ENCODE data around the gene PPFIA2.
"Not testable (repeated sequence)": the region's sequence is repeated elsewhere in the genome, so short reads cannot be mapped to it uniquely, and the experiment has no call there.

Gene PPFIA2

DNA sequence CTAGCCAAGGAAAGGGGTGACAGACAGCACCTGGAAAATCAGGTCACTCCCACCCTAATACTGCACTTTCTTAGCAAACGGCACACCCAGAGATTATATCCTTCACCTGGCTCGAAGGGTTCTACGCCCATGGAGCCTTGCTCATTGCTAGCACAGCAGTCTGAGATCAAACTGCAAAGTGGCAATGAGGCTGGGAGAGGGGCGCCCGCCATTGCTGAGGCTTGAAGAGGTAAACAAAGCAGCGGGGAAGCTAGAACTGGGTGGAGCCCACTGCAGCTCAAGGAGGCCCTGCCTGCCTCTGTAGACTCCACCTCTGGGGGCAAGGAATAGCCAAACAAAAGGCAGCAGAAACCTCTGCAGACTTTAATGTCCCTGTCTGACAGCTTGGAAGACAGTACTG, 99.8 kb downstream of the PPFIA2 start:
- DNase-seq, result not testable (repeated sequence)

DNA sequence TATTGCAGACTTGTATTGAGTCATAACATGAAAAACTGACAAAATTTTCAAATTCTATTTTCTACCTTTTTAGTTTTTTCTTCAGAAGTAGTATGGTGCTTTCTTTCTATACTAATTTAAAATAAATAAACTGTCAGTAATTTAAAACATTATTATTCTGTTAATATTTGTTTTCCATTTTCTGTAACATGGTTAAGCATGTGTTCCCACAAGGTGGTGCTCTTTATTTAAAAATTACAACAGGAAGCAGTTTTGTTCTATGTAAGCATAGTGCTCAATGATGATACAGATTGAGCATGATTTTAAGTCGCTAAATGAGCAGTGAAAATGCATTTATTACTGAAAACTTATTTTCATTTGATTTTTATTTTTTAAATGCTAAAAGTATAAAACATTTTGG, 114.6 kb downstream of the PPFIA2 start:
- no peak for DNase-seq

DNA sequence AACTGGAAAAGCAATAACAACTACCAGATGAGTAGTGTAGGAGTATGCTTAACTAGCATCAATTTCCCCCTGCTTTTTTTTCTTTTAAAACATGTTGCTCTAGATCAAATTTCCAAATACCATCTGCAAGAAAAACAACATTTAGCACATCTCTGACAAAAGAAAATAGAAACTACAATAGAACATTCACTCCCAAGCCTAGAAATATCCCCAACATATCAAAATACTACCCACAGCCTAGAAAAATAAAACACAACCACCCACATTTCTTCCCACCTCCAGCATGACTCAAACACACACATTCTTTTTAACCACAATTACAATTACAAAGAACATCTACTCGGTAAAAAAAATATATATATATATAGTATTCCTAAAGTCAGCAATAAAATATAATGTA, 120.0 kb downstream of the PPFIA2 start:
- no peak for DNase-seq

GRCh38 chr12:81633127-81633526, 126.0 kb downstream of the PPFIA2 start:
- DNase-seq, result no peak

GRCh38 chr12:81627336-81628189, 131.6 kb downstream of the PPFIA2 start:
- DNase-seq, result no peak

- no peak for DNase-seq
These were observed 132.7 kb downstream of the PPFIA2 start for GRCh38 chr12:81626406-81626805.

DNA sequence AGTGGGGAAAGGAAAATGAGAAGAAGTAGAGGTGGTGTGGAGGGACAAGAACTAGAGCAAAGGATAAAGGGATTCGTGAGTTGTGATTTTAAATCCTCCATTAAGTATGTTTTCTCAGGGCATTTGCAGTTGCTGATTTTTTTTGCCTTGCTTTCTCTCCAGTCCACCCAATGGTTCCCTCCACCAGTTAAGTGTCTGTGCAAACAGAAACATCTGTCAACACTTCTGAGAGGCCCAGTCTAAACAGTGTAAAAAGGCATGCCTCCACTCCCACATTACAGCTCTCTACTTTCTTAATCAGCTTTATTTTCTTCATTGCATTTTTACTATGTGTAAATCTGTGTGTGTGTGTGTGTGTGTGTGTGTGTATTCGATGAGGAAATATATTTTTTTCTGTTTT, 141.2 kb downstream of the PPFIA2 start:
- DNase-seq, result no peak

GRCh38 chr12:81615026-81615588, 144.0 kb downstream of the PPFIA2 start:
- no peak for DNase-seq

DNA sequence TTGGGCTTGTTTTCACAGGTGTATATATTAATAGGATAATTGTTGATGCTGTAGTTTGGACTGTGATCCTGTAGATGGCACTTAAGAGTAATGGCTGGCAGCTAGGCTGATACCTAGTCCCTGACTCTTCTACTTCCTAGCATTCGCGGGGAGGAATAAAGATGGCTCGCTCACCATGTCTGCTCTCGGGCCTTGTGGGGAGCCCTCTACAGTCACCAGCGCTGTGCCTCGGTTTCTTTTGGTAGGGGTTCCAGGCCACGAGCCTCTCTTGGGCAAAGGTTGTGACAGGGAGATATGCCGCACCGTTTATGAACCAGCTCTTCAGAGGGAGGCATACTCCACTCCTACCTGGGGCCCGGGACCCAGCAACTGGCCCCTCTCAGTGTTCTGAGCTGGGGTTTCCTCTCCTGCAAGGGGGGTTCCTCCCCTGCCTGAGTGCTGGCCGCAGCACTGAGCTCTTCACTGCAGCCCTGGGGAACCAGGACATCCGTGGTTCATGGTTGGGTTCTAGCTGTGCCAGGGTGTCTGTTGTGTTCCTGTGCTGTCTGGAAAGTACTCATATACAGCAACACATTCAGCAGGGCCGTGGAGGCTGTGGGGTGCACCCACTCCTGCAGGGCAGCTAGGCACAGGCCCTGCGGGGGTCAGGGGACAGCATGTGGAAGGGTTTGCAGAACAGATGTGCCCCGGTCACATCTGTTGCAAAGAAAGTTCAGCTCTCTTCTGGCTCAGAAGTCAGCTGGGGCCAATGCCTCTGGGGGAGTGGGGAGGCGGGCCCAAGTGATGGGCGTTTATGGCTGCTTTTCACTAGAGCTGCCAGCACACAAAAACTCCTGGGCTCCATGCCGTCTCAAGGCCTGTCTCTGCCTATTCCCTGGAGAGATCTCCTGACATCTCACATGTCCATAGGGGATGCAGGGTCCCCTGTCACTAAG, 147.9 kb downstream of the PPFIA2 start:
- no peak for DNase-seq

DNA sequence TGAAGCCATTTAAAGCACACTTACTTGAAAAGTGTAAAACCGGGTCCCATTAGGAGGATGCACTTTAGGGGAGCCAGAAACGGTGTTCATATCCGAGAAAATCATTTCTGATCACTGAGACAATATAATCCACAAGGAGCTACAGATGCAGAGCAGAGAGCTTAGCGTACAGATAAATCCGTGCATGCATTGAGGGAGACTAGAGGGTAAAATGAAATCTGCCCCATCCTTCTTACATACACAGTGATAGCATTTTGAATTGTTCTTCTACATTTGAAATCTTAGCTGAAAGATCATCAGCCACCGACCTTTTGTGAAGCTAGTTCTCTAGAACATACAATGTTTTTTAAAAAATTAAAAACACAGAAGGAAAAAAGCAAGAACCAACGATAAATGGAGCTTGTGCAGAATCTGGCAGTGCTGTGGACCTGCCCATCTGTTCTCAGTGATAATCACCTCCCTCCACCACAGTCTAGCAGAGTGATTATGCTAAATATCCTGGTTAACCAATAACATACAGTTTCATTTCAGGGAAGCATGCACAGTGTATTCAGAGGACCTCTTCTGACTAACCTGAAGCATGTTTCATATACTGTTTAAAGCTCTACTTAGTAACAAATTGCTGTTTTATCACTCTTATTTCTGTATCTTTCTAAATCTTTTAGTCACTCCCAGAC, 161.1 kb downstream of the PPFIA2 start:
- DNase-seq, result no peak

- no peak for DNase-seq
These were observed 162.6 kb downstream of the PPFIA2 start for GRCh38 chr12:81596558-81596957.

DNA sequence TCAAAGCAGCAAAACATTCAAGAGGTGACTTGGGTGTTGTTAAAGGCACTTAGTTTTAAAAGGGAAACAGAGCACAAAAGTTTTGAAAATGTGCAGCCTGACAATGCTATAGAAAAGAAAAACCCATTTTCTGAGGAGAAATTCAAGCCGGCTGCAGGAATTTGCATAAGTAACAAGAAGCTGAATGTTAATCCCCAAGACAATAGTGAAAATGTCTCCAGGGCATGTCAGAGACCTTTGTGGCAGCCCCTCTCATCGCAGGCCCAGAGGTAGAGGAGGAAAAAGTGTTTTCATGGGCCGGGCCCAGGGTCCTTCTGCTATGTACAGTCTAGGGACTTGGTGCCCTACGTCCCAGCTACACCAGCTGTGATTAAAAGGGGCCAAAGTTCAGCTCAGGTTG, 167.9 kb downstream of the PPFIA2 start:
- no peak for DNase-seq

- not testable (repeated sequence) for DNase-seq
These were observed 168.4 kb downstream of the PPFIA2 start for GRCh38 chr12:81590703-81591102.

GRCh38 chr12:81588235-81589008, 170.7 kb downstream of the PPFIA2 start:
- no peak for DNase-seq

GRCh38 chr12:81585787-81586186, 173.4 kb downstream of the PPFIA2 start:
- DNase-seq, result no peak

DNA sequence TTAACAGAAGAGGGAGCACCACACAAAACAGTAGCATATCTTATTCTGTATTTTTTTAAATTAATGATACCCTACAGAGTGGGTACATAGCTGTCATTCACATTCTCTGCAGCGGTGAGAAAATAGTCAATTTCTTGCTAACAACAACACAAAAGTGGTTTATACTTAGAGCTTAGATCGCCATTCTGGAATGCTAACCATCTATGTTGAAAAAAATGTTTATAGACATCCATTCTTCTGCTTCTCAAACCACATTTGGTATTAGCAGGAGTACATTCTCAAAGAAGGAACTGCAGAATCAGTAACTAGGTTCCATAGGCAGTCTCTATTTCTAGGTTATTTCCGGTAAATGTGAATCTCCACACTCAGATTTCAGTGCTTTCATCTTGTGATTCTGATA, 185.9 kb downstream of the PPFIA2 start:
- no peak for DNase-seq

DNA sequence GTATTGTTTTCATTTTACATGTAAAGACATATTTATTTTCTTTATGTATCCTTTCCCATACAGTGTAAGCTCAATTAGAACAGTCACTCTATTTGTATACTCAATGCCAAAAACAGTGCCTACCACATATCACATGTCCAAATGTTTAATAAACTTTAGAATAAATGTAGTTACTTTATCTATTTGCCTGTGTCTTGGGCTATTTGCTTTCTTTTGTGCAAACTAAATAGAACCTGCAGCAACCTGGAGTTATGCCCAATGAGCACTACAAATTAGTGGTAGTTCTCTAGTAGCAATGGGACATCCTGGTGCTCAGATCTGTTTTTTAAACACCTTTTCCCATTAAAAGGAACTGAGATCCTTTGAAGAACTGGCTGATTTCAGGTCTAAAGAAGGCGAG, 186.7 kb downstream of the PPFIA2 start:
- no peak for DNase-seq

DNA sequence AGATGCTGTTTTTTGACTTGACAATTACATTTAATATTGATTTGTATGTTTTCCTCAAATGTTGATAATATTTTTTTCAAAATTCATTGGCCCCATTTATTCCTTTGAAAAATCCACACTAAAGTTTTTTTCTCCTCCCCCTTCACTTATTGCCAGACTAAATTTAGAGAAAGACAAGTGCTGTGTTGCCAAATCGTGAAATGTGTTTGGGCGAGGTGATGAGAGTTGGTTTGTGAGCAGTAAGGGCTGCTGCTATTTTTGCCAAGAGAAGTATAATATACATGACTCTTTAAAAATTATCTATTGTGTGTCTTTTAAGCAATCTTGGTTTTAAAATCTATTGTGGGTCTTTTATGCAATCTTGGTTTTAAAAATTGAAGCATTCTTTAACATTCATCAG, 188.9 kb downstream of the PPFIA2 start:
- DNase-seq, result no peak

DNA sequence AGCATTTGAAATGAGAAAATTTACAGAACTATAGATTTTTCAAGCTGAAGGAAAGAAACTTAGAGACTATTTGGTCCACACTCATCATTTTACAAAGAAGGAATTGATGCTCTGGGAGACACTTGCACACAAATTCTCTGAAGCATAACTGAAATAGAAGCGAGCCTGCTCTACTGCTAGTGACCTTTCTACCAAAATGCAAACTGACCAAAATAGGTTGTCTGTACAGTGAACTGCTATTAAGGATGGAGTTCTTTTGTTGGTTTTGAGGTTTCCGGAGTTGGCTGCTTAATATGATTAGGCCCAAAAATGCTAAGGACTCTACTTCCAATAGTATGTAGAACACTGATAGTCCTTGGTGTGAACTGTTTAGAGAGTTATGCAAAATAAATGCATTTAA, 194.9 kb downstream of the PPFIA2 start:
- no peak for DNase-seq

- no peak for DNase-seq
These were observed 201.1 kb downstream of the PPFIA2 start for GRCh38 chr12:81558031-81558430.

GRCh38 chr12:81546811-81547210, 212.3 kb downstream of the PPFIA2 start:
- DNase-seq, result no peak

DNA sequence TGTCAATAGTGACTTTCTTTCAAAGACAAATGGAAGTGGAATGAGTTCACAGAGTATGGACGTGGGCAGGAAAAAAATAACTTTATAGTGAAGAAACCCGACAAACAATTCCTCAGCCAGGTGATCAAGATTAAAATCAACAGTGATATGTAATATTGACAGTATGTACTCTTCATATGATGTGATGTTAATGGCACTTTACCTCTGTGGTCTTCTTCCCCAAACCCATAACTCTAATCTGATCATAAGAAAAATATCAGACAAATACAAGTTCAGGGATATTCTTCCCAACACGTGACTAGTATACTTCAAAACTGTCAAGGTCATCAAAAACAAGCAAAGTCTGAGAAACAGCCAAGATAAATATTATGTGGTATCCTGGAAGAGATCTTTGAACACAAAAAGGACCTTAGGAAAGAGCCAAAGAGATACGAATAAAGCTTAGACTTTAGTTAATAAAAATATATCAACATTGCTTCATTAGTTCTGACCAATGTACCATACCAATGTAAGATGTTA, 215.5 kb downstream of the PPFIA2 start:
- no peak for DNase-seq

Measured in activated gamma-delta T cell treated with Interleukin-2 at 50 U/mL for 16 hours (primary cell).